HepG2 (cell line): ENCODE results near the gene PKD1L1. TPM values are rescaled to one million over a fixed set of nuclear protein-coding genes. Genes with fewer than 3 reads are reported as not detected.

Experiments
- ATAC-seq: fragments of 200-7000 bp; cut with Tn5 transposase; 3 replicates; pipeline ENCODE4 v1.9.1; 2020; ENCODE audit warnings: mild to moderate bottlenecking, moderate library complexity
- BruUV-seq: library from RNA; stranded (reverse); fragments of 400-500 nt; replicated peaks from 2 replicates; lab custom pipeline; 2021; lab: Mats Ljungman, UMichigan
- CTCF ChIA-PET: fragments of 300-600 bp; formaldehyde crosslinking; extraction: SDS; loops from one replicate; lab custom pipeline; 2021; ENCODE audit warnings: low total read pairs, inconsistent platforms, low intra/inter-chr PET ratio; lab: Yijun Ruan, JAX
- POLR2A ChIA-PET: fragments of 350-600 bp; sonication (Branson Sonifier 250); formaldehyde crosslinking; loops from one replicate; lab custom pipeline; 2020; ENCODE audit warnings: antibody characterized with exemption, inconsistent platforms; lab: Yijun Ruan, JAX
- DNase-seq: peaks from one replicate; pipeline ENCODE4 v3.0.0-alpha.2; 2015; ENCODE audit warnings: low spot score
- FAIRE-seq: peaks from 3 replicates; lab custom pipeline; 2011; peaks lifted over from hg19 to GRCh38; lab: Jason Lieb, UNC
- H2AFZ ChIP-seq: one replicate; pipeline ENCODE4 v1.6.1; 2011; ENCODE audit warnings: low read length, inconsistent platforms
- H3K27ac ChIP-seq: fragments of 300-600 bp; 3 replicates; pipeline ENCODE4 v1.8.0; 2011; ENCODE audit warnings: mixed run types, mild to moderate bottlenecking, mixed read lengths, low read length, inconsistent platforms; ENCODE audit not compliant: insufficient read depth; ENCODE audit errors: extremely low read length
- H3K27me3 ChIP-seq, 2 experiments: fragments of 200-600 bp in 1 of 2; 2 replicates in 1 of 2; 3 replicates in 1 of 2; pipeline versions ENCODE4 v1.6.0 to v1.8.0; 2011; ENCODE audit warnings: low read length in 2 of 2, mild to moderate bottlenecking in 2 of 2, moderate library complexity in 2 of 2, inconsistent platforms in 1 of 2; ENCODE audit not compliant: insufficient read depth in 2 of 2, control insufficient read depth in 1 of 2
- H3K36me3 ChIP-seq, 2 experiments: fragments of 200-600 bp in 1 of 2; replicated peaks in 1 of 2; 2 replicates in 1 of 2; 3 replicates in 1 of 2; pipeline versions ENCODE4 v1.5.1 to v1.8.0; 2011; ENCODE audit warnings: low read length in 2 of 2, inconsistent platforms in 1 of 2; ENCODE audit not compliant: insufficient read depth in 2 of 2, control insufficient read depth in 1 of 2
- H3K4me1 ChIP-seq: 2 replicates; pipeline ENCODE4 v1.5.1; 2012; ENCODE audit warnings: low read length, inconsistent platforms; ENCODE audit not compliant: insufficient read depth
- H3K4me2 ChIP-seq: 2 replicates; pipeline ENCODE4 v1.6.0; 2011; ENCODE audit warnings: low read depth, low read length, inconsistent platforms
- H3K4me3 ChIP-seq, 3 experiments: fragments of 200-600 bp in 1 of 3; sonication (generic), shearing (Covaris generic) in 1 of 3; replicated peaks in 1 of 3; 2 replicates each; pipeline ENCODE4 v1.5.1; 2011 to 2016; ENCODE audit warnings: low read length in 3 of 3, inconsistent platforms in 2 of 3, low read depth in 2 of 3, mild to moderate bottlenecking in 2 of 3, control low read depth in 1 of 3, mixed read lengths in 1 of 3; ENCODE audit not compliant: insufficient read depth in 1 of 3
- H3K79me2 ChIP-seq: one replicate; pipeline ENCODE4 v1.6.1; 2011; ENCODE audit warnings: low read length, inconsistent platforms; ENCODE audit not compliant: insufficient read depth
- H3K9ac ChIP-seq: 2 replicates; pipeline ENCODE4 v1.6.0; 2011; ENCODE audit warnings: mild to moderate bottlenecking, low read depth, low read length, inconsistent platforms; ENCODE audit not compliant: insufficient read depth
- H3K9me3 ChIP-seq: 2 replicates; pipeline ENCODE4 v1.5.1; 2012; ENCODE audit warnings: mild to moderate bottlenecking, low read length
- H4K20me1 ChIP-seq: 2 replicates; pipeline ENCODE4 v1.6.0; 2011; ENCODE audit warnings: inconsistent platforms, mild to moderate bottlenecking, low read length, moderate library complexity; ENCODE audit not compliant: insufficient read depth
- BHLHE40 ChIP-seq: IDR thresholded peaks from 2 replicates; pipeline ENCODE4 v1.6.1; 2011; ENCODE audit warnings: low read length, improper control_type of control experiment
- CENPT ChIP-seq: sonication (generic); formaldehyde crosslinking; IDR thresholded peaks from 2 replicates; pipeline ENCODE4 v1.8.0; 2022; ENCODE audit warnings: low read depth, mild to moderate bottlenecking, moderate library complexity, missing genetic modification reagents
- CENPX ChIP-seq: sonication (generic); formaldehyde crosslinking; IDR thresholded peaks from 2 replicates; pipeline ENCODE4 v1.9.0; 2021; ENCODE audit warnings: mild to moderate bottlenecking, missing genetic modification reagents, moderate library complexity
- NR2F1 ChIP-seq, 2 experiments: fragments of 450-650 bp in 1 of 2; formaldehyde crosslinking in 1 of 2; IDR thresholded peaks; 2 replicates each; pipeline versions ENCODE4 v1.5.0 to v1.6.1; 2016 to 2020; ENCODE audit warnings: mild to moderate bottlenecking in 1 of 2, missing compliant biosample characterization in 1 of 2, missing genetic modification reagents in 1 of 2, moderate library complexity in 1 of 2
- PITX1 ChIP-seq: sonication (generic); formaldehyde crosslinking; IDR thresholded peaks from 2 replicates; pipeline ENCODE4 v1.5.1; 2020; ENCODE audit warnings: mild to moderate bottlenecking, missing genetic modification reagents
- POGZ ChIP-seq: sonication (generic); formaldehyde crosslinking; IDR thresholded peaks from 2 replicates; pipeline ENCODE4 v1.4.0; 2020; ENCODE audit warnings: mild to moderate bottlenecking, missing genetic modification reagents
- POLR2G ChIP-seq: fragments of 200-400 bp; formaldehyde crosslinking; IDR thresholded peaks from 2 replicates; pipeline ENCODE4 v1.6.1; 2018; ENCODE audit warnings: mild to moderate bottlenecking, low read depth, low read length, moderate library complexity
- TFDP1 ChIP-seq: IDR thresholded peaks from 2 replicates; pipeline ENCODE4 v1.6.1; 2016; ENCODE audit warnings: missing compliant biosample characterization, missing genetic modification reagents, borderline replicate concordance
- ZNF24 ChIP-seq: fragments of 450-650 bp; IDR thresholded peaks from 2 replicates; pipeline ENCODE4 v1.6.1; 2017; ENCODE audit warnings: antibody characterized with exemption, mild to moderate bottlenecking
- WGBS: methylation state at CpG from one replicate; pipeline ENCODE4 v1.1.6; 2017; ENCODE audit warnings: low lambda C conversion rate; 5-methylcytosine and 5-hydroxymethylcytosine counted together
- in situ Hi-C: cut with HindIII; loops from 2 replicates; pipeline ENCODE4 v1.10.0; 2017; ENCODE audit warnings: low pct_unique_long_range_greater_than_20kb; ENCODE audit not compliant: extremely low pct_ligation_motif_present
- intact Hi-C: fragments of 100-400 bp; cut with micrococcal nuclease; formaldehyde crosslinking; loops from one replicate; pipeline ENCODE4 v1.10.0; 2022; ENCODE audit not compliant: unreplicated experiment
- polyA plus RNA-seq, 8 experiments: library from polyadenylated mRNA; depleted of rRNA in 3 of 8; stranded (reverse) in 7 of 8; unstranded in 1 of 8; fragments of >200 nt; fragmentation: Illumina TruSeq in 4 of 8; extraction: Trizol in 4 of 8; gene quantifications; 2 replicates each; pipeline versions ENCODE4 v1.2.1 to v1.2.3, GENCODE V29; 2011 to 2016; ENCODE audit warnings: low read depth in 4 of 8, missing spikeins in 1 of 8, mixed read lengths in 1 of 8; ENCODE audit not compliant: insufficient read depth in 1 of 8
- total RNA-seq, 5 experiments: library from RNA; depleted of rRNA; stranded (reverse); fragments of >200 nt; fragmentation: Illumina TruSeq; extraction: Trizol; gene quantifications; 2 replicates each; pipeline ENCODE4 v1.2.3, GENCODE V29; 2016; ENCODE audit warnings: low read depth in 1 of 5
- TF ChIP-seq, protein P1 (sequence below): sonication (generic); formaldehyde crosslinking; IDR thresholded peaks from 2 replicates; pipeline ENCODE4 v1.4.0; 2020; ENCODE audit warnings: mild to moderate bottlenecking, missing genetic modification reagents

PKD1L1 gene
- total and polyA plus RNA-seq, 2 of the 13 experiments (the other 11 are each of a cell fraction or from before 2014, with no cell fraction given), result 0.01 TPM; not detected in 1

DNA sequence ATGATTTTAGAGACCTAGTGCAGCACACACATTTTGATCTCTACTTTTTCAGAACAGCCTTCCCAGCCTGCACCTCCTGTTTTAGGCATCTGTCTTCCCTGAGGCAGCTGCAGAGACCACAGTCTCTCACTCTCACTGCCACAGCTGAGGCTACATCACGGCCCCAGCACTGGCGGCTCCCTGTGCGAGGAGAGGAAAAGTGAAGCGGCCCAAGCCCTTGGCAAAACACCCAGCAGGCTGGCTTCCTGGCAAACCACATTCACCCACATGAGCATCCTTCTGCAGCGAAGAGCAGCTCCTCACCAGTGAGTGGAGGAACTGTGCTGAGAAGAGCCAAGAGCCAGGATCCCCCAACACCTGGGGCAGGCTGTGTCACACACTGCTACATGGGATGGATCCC lies 17.2 kb upstream of the PKD1L1 start:
- DNase-seq (no peak), FAIRE-seq (no peak), ATAC-seq (no peak)
- H3K27me3 ChIP-seq, result no peaks in the 10 kb centered on the region
- CTCF ChIA-PET, result no interaction called here
- no peaks in the 10 kb centered on the region for H4K20me1 ChIP-seq
- H3K36me3 ChIP-seq, result peaks cover 25 to 62% of the 10 kb centered on the region in 2 experiments
- H3K79me2 ChIP-seq, result no peaks in the 10 kb centered on the region
- no peak for TF ChIP-seq TFDP1 (CRISPR knock-in tag)
- no peak overlapping the region for H3K4me2 ChIP-seq
- H3K4me1 ChIP-seq, result no peaks in the 10 kb centered on the region
- WGBS, result 97% methylated on average over 5 of the region's 5 CpGs
- intact Hi-C loops, result no loop called here
- no peak overlapping the region for H3K9ac ChIP-seq
- POLR2A ChIA-PET, result no interaction called here
- no TSS peak for BruUV-seq
- no peak overlapping the region for H2AFZ ChIP-seq
- no peak overlapping the region for H3K27ac ChIP-seq
- H3K9me3 ChIP-seq, result no peaks in the 10 kb centered on the region
- in situ Hi-C loops, result no loop called here
- H3K4me3 ChIP-seq, result no peak overlapping the region

GRCh38 chr7:47962262-47962661 lies 14.0 kb upstream of the PKD1L1 start:
- POLR2A ChIA-PET, result no interaction called here
- H4K20me1 ChIP-seq, result no peaks in the 10 kb centered on the region
- in situ Hi-C loops, result no loop called here
- ATAC-seq (no peak), FAIRE-seq (no peak), DNase-seq (no peak)
- no peaks in the 10 kb centered on the region for H3K9me3 ChIP-seq
- intact Hi-C loops, result no loop called here
- 94% methylated on average over 3 of the region's 3 CpGs for WGBS
- peaks cover 23 to 49% of the 10 kb centered on the region in 2 experiments for H3K36me3 ChIP-seq
- no peak overlapping the region for H3K27ac ChIP-seq
- no peaks in the 10 kb centered on the region for H3K4me1 ChIP-seq
- no peak overlapping the region for H3K4me2 ChIP-seq
- H3K79me2 ChIP-seq, result no peaks in the 10 kb centered on the region
- H3K27me3 ChIP-seq, result no peaks in the 10 kb centered on the region
- H3K4me3 ChIP-seq, result no peak overlapping the region
- no TSS peak for BruUV-seq
- H2AFZ ChIP-seq, result no peak overlapping the region
- no peak overlapping the region for H3K9ac ChIP-seq
- CTCF ChIA-PET, result no interaction called here
- TF ChIP-seq CENPT (CRISPR knock-in tag), result no peak
- no peak for TF ChIP-seq NR2F1 (CRISPR knock-in tag; IDR thresholded peaks at IDR 0.05)
- TF ChIP-seq POGZ, result no peak
- TF ChIP-seq PITX1 (CRISPR knock-in tag), result no peak
- no peak for TF ChIP-seq CENPX (CRISPR knock-in tag)
- TF ChIP-seq ZNF24, result no peak
- no peak for TF ChIP-seq BHLHE40
- TF ChIP-seq POLR2G, result no peak
- TF ChIP-seq, protein P1, sequence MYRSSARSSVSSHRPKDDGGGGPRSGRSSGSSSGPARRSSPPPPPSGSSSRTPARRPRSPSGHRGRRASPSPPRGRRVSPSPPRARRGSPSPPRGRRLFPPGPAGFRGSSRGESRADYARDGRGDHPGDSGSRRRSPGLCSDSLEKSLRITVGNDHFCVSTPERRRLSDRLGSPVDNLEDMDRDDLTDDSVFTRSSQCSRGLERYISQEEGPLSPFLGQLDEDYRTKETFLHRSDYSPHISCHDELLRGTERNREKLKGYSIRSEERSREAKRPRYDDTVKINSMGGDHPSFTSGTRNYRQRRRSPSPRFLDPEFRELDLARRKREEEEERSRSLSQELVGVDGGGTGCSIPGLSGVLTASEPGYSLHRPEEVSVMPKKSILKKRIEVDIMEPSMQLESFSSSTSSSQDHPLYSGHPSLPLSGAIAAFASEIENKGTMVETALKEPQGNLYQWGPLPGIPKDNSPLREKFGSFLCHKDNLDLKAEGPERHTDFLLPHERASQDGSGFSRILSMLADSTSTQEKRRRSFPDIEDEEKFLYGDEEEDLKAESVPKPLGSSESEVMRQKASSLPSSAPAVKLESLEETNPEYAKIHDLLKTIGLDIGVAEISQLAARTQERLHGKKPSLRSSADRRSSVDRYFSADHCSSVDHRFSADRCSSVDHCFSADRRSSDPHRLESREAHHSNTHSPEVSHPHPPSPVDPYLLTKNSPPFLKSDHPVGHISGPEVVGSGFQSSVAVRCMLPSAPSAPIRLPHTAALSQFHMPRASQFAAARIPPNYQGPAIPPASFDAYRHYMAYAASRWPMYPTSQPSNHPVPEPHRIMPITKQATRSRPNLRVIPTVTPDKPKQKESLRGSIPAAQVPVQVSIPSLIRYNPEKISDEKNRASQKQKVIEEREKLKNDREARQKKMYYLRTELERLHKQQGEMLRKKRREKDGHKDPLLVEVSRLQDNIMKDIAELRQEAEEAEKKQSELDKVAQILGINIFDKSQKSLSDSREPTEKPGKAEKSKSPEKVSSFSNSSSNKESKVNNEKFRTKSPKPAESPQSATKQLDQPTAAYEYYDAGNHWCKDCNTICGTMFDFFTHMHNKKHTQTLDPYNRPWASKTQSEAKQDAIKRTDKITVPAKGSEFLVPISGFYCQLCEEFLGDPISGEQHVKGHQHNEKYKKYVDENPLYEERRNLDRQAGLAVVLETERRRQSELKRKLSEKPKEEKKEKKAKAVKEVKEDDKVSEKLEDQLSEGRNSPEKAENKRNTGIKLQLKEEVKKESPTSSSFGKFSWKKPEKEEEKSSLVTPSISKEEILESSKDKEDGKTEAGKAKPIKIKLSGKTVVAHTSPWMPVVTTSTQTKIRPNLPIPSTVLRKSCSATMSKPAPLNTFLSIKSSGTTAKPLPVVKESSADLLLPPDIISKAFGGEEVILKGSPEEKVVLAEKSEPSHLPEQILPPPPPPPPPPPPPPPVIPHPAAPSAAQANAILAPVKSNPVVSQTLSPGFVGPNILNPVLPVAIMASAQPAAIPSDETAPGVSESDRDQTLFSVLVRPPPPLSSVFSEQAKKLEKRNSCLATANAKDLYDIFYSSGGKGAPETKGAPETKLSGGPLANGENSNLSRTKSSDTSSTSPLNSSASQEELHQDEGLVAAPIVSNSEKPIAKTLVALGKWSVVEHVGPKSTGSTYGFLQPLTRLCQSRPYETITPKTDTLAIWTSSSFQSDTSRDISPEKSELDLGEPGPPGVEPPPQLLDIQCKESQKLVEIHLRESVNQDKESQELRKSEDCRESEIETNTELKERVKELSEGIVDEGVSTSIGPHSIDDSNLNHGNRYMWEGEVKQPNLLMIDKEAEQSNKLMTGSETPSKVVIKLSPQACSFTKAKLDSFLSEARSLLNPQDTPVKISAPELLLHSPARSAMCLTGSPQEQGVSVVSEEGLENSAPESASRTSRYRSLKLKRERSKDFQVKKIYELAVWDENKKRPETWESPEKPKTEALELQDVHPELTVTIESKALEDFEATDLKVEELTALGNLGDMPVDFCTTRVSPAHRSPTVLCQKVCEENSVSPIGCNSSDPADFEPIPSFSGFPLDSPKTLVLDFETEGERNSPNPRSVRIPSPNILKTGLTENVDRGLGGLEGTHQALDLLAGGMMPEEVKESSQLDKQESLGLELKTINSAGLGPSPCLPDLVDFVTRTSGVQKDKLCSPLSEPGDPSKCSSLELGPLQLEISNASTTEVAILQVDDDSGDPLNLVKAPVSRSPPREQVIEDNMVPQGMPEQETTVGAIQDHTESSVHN (CRISPR knock-in tag), result no peak
